HCT116 (cell line): ENCODE results near the gene ERC2. TPM values are rescaled to one million over a fixed set of nuclear protein-coding genes. Genes with fewer than 3 reads are reported as not detected.

Experiments
- ATAC-seq: fragments of 200-7000 bp; cut with Tn5 transposase; 2 replicates; pipeline ENCODE4 v1.9.1; 2020; ENCODE audit warnings: mild to moderate bottlenecking, moderate library complexity
- BruUV-seq: library from RNA; stranded (reverse); fragments of 400-500 nt; replicated peaks from 2 replicates; lab custom pipeline; 2021; lab: Mats Ljungman, UMichigan
- CTCF ChIA-PET: fragments of 300-600 bp; sonication (Branson Sonifier 250); formaldehyde crosslinking; loops from one replicate; lab custom pipeline; 2021; ENCODE audit warnings: antibody characterized with exemption; lab: Charles Lee
- POLR2A ChIA-PET: fragments of 300-600, 350-600 bp; sonication (Branson Sonifier 250); formaldehyde crosslinking; loops from one replicate; lab custom pipeline; 2021; ENCODE audit warnings: antibody characterized with exemption; lab: Charles Lee
- RAD21 ChIA-PET, 2 experiments: fragments of 300-600 bp; sonication (Branson Sonifier 250); formaldehyde crosslinking; loops; one replicate each; lab custom pipeline; 2023; ENCODE audit warnings: low total read pairs in 2 of 2; ENCODE audit not compliant: uncharacterized antibody in 2 of 2, unreplicated experiment in 2 of 2, low non-redundant PET in 1 of 2; lab: Charles Lee
- DNase-seq: peaks from one replicate; pipeline ENCODE4 v3.0.0-alpha.2; 2010; ENCODE audit warnings: low read depth, low spot score
- H2AFZ ChIP-seq: fragments of 200-600 bp; shearing (Covaris generic), sonication (generic); 2 replicates; pipeline ENCODE4 v1.6.1; 2017; ENCODE audit warnings: low read depth, mixed run types, mixed read lengths, antibody characterized with exemption, low read length; ENCODE audit not compliant: poor library complexity, severe bottlenecking
- H3K27ac ChIP-seq: 2 replicates; pipeline ENCODE4 v1.5.1; 2012; ENCODE audit warnings: low read depth, low read length
- H3K27me3 ChIP-seq: fragments of 200-600 bp; sonication (generic); 2 replicates; pipeline ENCODE4 v1.6.1; 2016; ENCODE audit warnings: mixed run types, low read length, mixed read lengths; ENCODE audit not compliant: insufficient read depth
- H3K36me3 ChIP-seq, 2 experiments: fragments of 200-500 bp in 1 of 2; fragments of 200-600 bp in 1 of 2; sonication (Bioruptor generic) in 1 of 2; sonication (generic) in 1 of 2; 2 replicates each; pipeline versions ENCODE4 v1.5.1 to v1.6.1; 2014 to 2016; ENCODE audit warnings: low read length in 2 of 2, inconsistent platforms in 1 of 2, mixed read lengths in 1 of 2, mixed run types in 1 of 2; ENCODE audit not compliant: insufficient read depth in 2 of 2, control insufficient read depth in 1 of 2
- H3K4me1 ChIP-seq, 2 experiments: fragments of 200-600 bp in 1 of 2; sonication (generic) in 1 of 2; 2 replicates each; pipeline versions ENCODE4 v1.5.1 to v1.6.1; 2012 to 2017; ENCODE audit warnings: low read length in 2 of 2, inconsistent platforms in 1 of 2, mild to moderate bottlenecking in 1 of 2, mixed read lengths in 1 of 2, mixed run types in 1 of 2, moderate library complexity in 1 of 2; ENCODE audit not compliant: insufficient read depth in 2 of 2, control insufficient read depth in 1 of 2
- H3K4me2 ChIP-seq: fragments of 200-600 bp; sonication (generic); 2 replicates; pipeline ENCODE4 v1.6.1; 2017; ENCODE audit warnings: mixed run types, low read length, mixed read lengths
- H3K4me3 ChIP-seq, 2 experiments: fragments of 200-600 bp in 1 of 2; sonication (generic) in 1 of 2; replicated peaks in 1 of 2; 2 replicates each; pipeline ENCODE4 v1.5.1; 2011 to 2016; ENCODE audit warnings: low read length in 2 of 2, control low read depth in 1 of 2, low read depth in 1 of 2, mild to moderate bottlenecking in 1 of 2, mixed read lengths in 1 of 2, mixed run types in 1 of 2
- H3K79me2 ChIP-seq: fragments of 200-600 bp; sonication (generic); 2 replicates; pipeline ENCODE4 v1.6.1; 2017; ENCODE audit warnings: mild to moderate bottlenecking, mixed run types, low read length, moderate library complexity, mixed read lengths; ENCODE audit not compliant: insufficient read depth
- H3K9ac ChIP-seq: fragments of 200-600 bp; sonication (generic); 2 replicates; pipeline ENCODE4 v1.6.1; 2016; ENCODE audit warnings: low read length, mixed read lengths
- H3K9me2 ChIP-seq: fragments of 200-600 bp; sonication (generic), shearing (Covaris generic); 2 replicates; pipeline ENCODE4 v1.6.1; 2017; ENCODE audit warnings: mixed run types, mild to moderate bottlenecking, moderate library complexity; ENCODE audit not compliant: insufficient read depth
- H3K9me3 ChIP-seq, 2 experiments: fragments of 200-500 bp in 1 of 2; fragments of 200-600 bp in 1 of 2; sonication (Bioruptor generic) in 1 of 2; sonication (generic) in 1 of 2; 2 replicates each; pipeline ENCODE4 v1.6.1; 2014 to 2017; ENCODE audit warnings: low read length in 2 of 2, mixed read lengths in 2 of 2, inconsistent platforms in 1 of 2, low read depth in 1 of 2, mild to moderate bottlenecking in 1 of 2, mixed run types in 1 of 2, moderate library complexity in 1 of 2; ENCODE audit not compliant: control insufficient read depth in 1 of 2, insufficient read depth in 1 of 2
- H4K20me1 ChIP-seq: fragments of 200-600 bp; sonication (generic), shearing (Covaris generic); 2 replicates; pipeline ENCODE4 v1.6.1; 2017; ENCODE audit warnings: mixed run types, mild to moderate bottlenecking, moderate library complexity; ENCODE audit not compliant: insufficient read depth
- CBX3 ChIP-seq: IDR thresholded peaks from 2 replicates; pipeline ENCODE4 v1.6.1; 2012; ENCODE audit warnings: low read depth
- CEBPB ChIP-seq: IDR thresholded peaks from 2 replicates; pipeline ENCODE4 v1.6.1; 2012; ENCODE audit warnings: low read depth
- EGR1 ChIP-seq: IDR thresholded peaks from 2 replicates; pipeline ENCODE4 v1.6.1; 2012; ENCODE audit warnings: low read depth
- EZH2 ChIP-seq: fragments of 200-600 bp; sonication (generic); IDR thresholded peaks from 2 replicates; pipeline ENCODE4 v1.6.1; 2017; ENCODE audit warnings: antibody characterized with exemption, mixed run types
- EZH2phosphoT487 ChIP-seq: fragments of 200-600 bp; IDR thresholded peaks from 2 replicates; pipeline ENCODE4 v1.6.1; 2018; ENCODE audit warnings: antibody characterized with exemption, borderline replicate concordance
- FOSL1 ChIP-seq: IDR thresholded peaks from 2 replicates; pipeline ENCODE4 v1.6.1; 2012; ENCODE audit warnings: low read depth
- RAD21 ChIP-seq: IDR thresholded peaks from 2 replicates; pipeline ENCODE4 v1.6.1; 2012; ENCODE audit warnings: low read depth, mild to moderate bottlenecking
- TCF7L2 ChIP-seq: IDR thresholded peaks from 2 replicates; pipeline ENCODE4 v1.7.0; 2011; ENCODE audit warnings: borderline replicate concordance, inconsistent platforms; ENCODE audit not compliant: insufficient read depth, insufficient read length; ENCODE audit errors: extremely low read depth
- YY1 ChIP-seq: IDR thresholded peaks from 2 replicates; pipeline ENCODE4 v1.6.1; 2011; ENCODE audit warnings: low read length, low read depth, moderate library complexity, mild to moderate bottlenecking; ENCODE audit not compliant: insufficient replicate concordance; ENCODE audit errors: extremely low read depth
- intact Hi-C: fragments of 100-400 bp; cut with micrococcal nuclease; formaldehyde crosslinking; loops from 2 replicates; pipeline ENCODE4 v1.10.0; 2022
- total RNA-seq: library from RNA; stranded (reverse); gene quantifications from one replicate; pipeline ENCODE4 v1.2.1, GENCODE V29; 2021; ENCODE audit not compliant: unreplicated experiment
- TF ChIP-seq, protein P1 (sequence below), 3 experiments: fragments of 200-600 bp in 1 of 3; sonication (generic) in 1 of 3; IDR thresholded peaks in 2 of 3; conservative IDR thresholded peaks in 1 of 3; 2 replicates each; pipeline ENCODE4 v1.5.1; 2012 to 2017; ENCODE audit warnings: low read depth in 2 of 3, low read length in 2 of 3, antibody characterized with exemption in 1 of 3, borderline replicate concordance in 1 of 3, control low read depth in 1 of 3, mild to moderate bottlenecking in 1 of 3, mixed read lengths in 1 of 3, mixed run types in 1 of 3, moderate library complexity in 1 of 3; ENCODE audit not compliant: insufficient read depth in 1 of 3

The ERC2 gene
- total RNA-seq, 1 experiment from 2014 or later: not detected

DNA sequence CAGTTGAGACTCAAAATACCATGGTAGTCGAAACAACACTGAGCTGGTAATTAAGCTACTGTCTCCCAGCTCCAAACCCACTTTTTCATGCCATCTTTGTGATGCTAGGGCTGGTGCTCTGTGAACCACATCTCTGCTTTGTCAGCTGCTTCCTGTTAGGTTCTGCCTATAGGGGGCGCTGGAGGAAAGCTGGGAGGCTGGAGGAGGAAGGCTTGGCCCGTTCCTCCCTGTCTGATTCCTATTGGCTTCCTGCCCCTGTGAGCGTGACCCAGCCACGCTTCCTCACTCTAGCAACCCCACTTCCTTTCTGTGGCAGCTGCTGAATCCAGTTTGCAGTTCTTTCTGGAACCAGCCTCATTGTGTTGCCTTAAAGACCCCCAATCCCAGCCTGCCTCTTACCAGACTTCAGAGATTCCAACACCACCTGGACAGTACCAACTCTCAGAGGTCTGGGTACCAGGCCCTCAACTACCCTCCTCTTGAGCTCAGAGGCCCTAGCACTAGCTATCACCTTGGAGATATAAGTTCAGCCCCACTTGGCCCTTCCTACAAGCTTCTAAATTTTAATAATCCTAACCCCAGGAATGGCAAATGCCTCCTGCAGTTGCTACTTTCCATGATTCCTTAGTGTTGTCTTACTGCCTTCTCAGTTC lies 120.9 kb downstream of the ERC2 start:
- ATAC-seq (peak; percentile 80), DNase-seq (no peak)
- H3K79me2 ChIP-seq: no peaks in the 10 kb centered on the region
- intact Hi-C loops: no loop called here
- H3K9ac ChIP-seq: no peak overlapping the region
- no peaks in the 10 kb centered on the region for H4K20me1 ChIP-seq
- no peaks in the 10 kb centered on the region for H3K36me3 ChIP-seq
- no peak overlapping the region for H3K4me2 ChIP-seq
- H3K27me3 ChIP-seq: peaks cover 23% of the 10 kb centered on the region
- no peaks in the 10 kb centered on the region for H3K4me1 ChIP-seq
- no peak overlapping the region for H3K27ac ChIP-seq
- no peaks in the 10 kb centered on the region for H3K9me3 ChIP-seq
- H2AFZ ChIP-seq: no peak overlapping the region
- POLR2A ChIA-PET: no interaction called here
- CTCF ChIA-PET: no interaction called here
- no peaks in the 10 kb centered on the region for H3K9me2 ChIP-seq
- H3K4me3 ChIP-seq: no peak overlapping the region
- no TSS peak for BruUV-seq
- RAD21 ChIA-PET: no interaction called here
- TF ChIP-seq RAD21: peak; percentile 46
- TF ChIP-seq, protein P1, sequence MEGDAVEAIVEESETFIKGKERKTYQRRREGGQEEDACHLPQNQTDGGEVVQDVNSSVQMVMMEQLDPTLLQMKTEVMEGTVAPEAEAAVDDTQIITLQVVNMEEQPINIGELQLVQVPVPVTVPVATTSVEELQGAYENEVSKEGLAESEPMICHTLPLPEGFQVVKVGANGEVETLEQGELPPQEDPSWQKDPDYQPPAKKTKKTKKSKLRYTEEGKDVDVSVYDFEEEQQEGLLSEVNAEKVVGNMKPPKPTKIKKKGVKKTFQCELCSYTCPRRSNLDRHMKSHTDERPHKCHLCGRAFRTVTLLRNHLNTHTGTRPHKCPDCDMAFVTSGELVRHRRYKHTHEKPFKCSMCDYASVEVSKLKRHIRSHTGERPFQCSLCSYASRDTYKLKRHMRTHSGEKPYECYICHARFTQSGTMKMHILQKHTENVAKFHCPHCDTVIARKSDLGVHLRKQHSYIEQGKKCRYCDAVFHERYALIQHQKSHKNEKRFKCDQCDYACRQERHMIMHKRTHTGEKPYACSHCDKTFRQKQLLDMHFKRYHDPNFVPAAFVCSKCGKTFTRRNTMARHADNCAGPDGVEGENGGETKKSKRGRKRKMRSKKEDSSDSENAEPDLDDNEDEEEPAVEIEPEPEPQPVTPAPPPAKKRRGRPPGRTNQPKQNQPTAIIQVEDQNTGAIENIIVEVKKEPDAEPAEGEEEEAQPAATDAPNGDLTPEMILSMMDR (IDR thresholded peaks at IDR 0.05 in 2 of 3, conservative IDR thresholded peaks at IDR 0.05 in 1 of 3; ENCODE audit: borderline replicate concordance in 1 of 3, insufficient read depth in 1 of 3, low read depth in 2 of 3, low read length in 2 of 3): peak; percentile 32 to 73 (median 70); a peak in 5 of 6 replicates
- TF ChIP-seq YY1: no peak
- TF ChIP-seq EZH2phosphoT487: no peak
- TF ChIP-seq EGR1: no peak
- no peak for TF ChIP-seq FOSL1

DNA sequence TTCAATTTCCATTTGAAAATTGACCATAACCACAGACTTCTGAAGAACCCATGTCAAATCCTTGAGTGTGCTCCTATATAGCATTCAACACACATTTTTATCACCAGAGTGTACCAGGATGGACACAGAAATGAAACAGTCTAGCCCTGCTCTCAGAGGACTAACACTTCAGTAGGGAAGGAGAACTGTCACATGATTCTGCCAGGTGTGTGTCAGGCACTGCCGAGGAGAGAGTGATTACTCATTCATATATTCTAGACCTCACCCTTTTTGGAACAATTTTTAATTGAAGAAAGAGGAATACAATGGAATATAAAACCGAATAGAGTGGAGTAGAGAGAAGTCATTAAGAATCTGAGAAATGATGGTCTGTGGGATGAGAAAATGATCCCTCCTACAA lies 125.8 kb downstream of the ERC2 start:
- BruUV-seq: no TSS peak
- no peaks in the 10 kb centered on the region for H3K4me1 ChIP-seq
- no peaks in the 10 kb centered on the region for H4K20me1 ChIP-seq
- ChIA-PET CTCF (no interaction called here), RAD21 (no interaction called here), POLR2A (no interaction called here)
- no peak overlapping the region for H3K27ac ChIP-seq
- ATAC-seq (no peak), DNase-seq (no peak)
- no peaks in the 10 kb centered on the region for H3K9me2 ChIP-seq
- no peaks in the 10 kb centered on the region for H3K9me3 ChIP-seq
- peaks cover 25% of the 10 kb centered on the region for H3K27me3 ChIP-seq
- no peaks in the 10 kb centered on the region for H3K79me2 ChIP-seq
- H3K9ac ChIP-seq: no peak overlapping the region
- no peak overlapping the region for H3K4me2 ChIP-seq
- H3K4me3 ChIP-seq: no peak overlapping the region
- H3K36me3 ChIP-seq: no peaks in the 10 kb centered on the region
- intact Hi-C loops: loop anchor here (5.0 kb wide), 1 partner anchor 645 kb away; no protein-coding TSS in a partner anchor
- TF ChIP-seq CEBPB (no peak), EZH2 (no peak), CBX3 (no peak), RAD21 (no peak), YY1 (no peak), TCF7L2 (no peak)
- H2AFZ ChIP-seq: no peak overlapping the region
